Measurements from ENCODE around the gene AGPAT3. TPM values are rescaled to one million over a fixed set of nuclear protein-coding genes. Genes with fewer than 3 reads are reported as not detected.

The AGPAT3 gene
- total RNA-seq, 6 donors from 2014 or later, result 55.0 to 102 (median 70.0) TPM

GRCh38 chr21:43944757-43945156 is 79.7 kb downstream of the AGPAT3 start:
- DNase-seq, result peak in 1 of 2 donors; percentile 65
- WGBS, 2 donors, result 86 to 94% methylated on average over 9 to 12 of the region's 12 CpGs
- no peaks in the 10 kb centered on the region for H3K27me3 ChIP-seq
- peaks cover 0 to 29% (median 12%) of the 10 kb centered on the region in 4 donors for H3K36me3 ChIP-seq
- H3K9me3 ChIP-seq, result peaks cover 0 to 13% (median 9%) of the 10 kb centered on the region in 4 donors
- TF ChIP-seq POLR2A (IDR thresholded peaks at IDR 0.05) (no peak), EP300 (IDR thresholded peaks at IDR 0.05) (no peak), POLR2AphosphoS5 (IDR thresholded peaks at IDR 0.05) (no peak), CTCF (IDR thresholded peaks at IDR 0.05) (no peak)
- ATAC-seq (ENCODE audit: low FRiP score in 2 of 2), result no peak
- peaks cover 0 to 11% (median 0%) of the 10 kb centered on the region in 4 donors for H3K4me1 ChIP-seq
- H3K27ac ChIP-seq, result no peak overlapping the region
- H3K4me3 ChIP-seq, result no peak overlapping the region

GRCh38 chr21:43948740-43949498 is 83.9 kb downstream of the AGPAT3 start:
- no peak for ATAC-seq (ENCODE audit: low FRiP score in 2 of 2)
- 87 to 96% methylated on average over 5 to 6 of the region's 6 CpGs for WGBS, 2 donors
- H3K4me3 ChIP-seq, result no peak overlapping the region

GRCh38 chr21:43949499-43950208 is 84.6 kb downstream of the AGPAT3 start:
- Histone ChIP-seq H3K27me3 (no peaks in the 10 kb centered on the region), H3K4me1 (peaks cover 0 to 11% (median 0%) of the 10 kb centered on the region in 4 donors), H3K36me3 (peaks cover 0 to 31% (median 13%) of the 10 kb centered on the region in 4 donors), H3K9me3 (peaks cover 0 to 13% (median 9%) of the 10 kb centered on the region in 4 donors), H3K27ac (no peak overlapping the region), H3K4me3 (no peak overlapping the region)
- DNase-seq (no peak), ATAC-seq (ENCODE audit: low FRiP score in 2 of 2) (no peak)
- 84 to 92% methylated on average over 7 of the region's 7 CpGs for WGBS, 2 donors
- TF ChIP-seq CTCF (IDR thresholded peaks at IDR 0.05) (no peak), POLR2AphosphoS5 (IDR thresholded peaks at IDR 0.05) (no peak), POLR2A (IDR thresholded peaks at IDR 0.05) (no peak), EP300 (IDR thresholded peaks at IDR 0.05) (no peak)

More at GRCh38 chr21:43948740-43949498, 83.9 kb downstream of the AGPAT3 start:
- Histone ChIP-seq H3K9me3 (peaks cover 0 to 13% (median 9%) of the 10 kb centered on the region in 4 donors), H3K36me3 (peaks cover 0 to 29% (median 13%) of the 10 kb centered on the region in 4 donors), H3K27me3 (no peaks in the 10 kb centered on the region), H3K4me1 (peaks cover 0 to 11% (median 0%) of the 10 kb centered on the region in 4 donors), H3K27ac (no peak overlapping the region)
- no peak for DNase-seq
- TF ChIP-seq EP300 (IDR thresholded peaks at IDR 0.05), result no peak
- no peak for TF ChIP-seq CTCF (IDR thresholded peaks at IDR 0.05)
- TF ChIP-seq POLR2A (IDR thresholded peaks at IDR 0.05), result no peak
- no peak for TF ChIP-seq POLR2AphosphoS5 (IDR thresholded peaks at IDR 0.05)

GRCh38 chr21:43950481-43950880 is 85.5 kb downstream of the AGPAT3 start:
- 93 to 95% methylated on average over 19 of the region's 19 CpGs for WGBS, 2 donors
- no peaks in the 10 kb centered on the region for H3K27me3 ChIP-seq
- H3K27ac ChIP-seq, result no peak overlapping the region
- H3K4me3 ChIP-seq, result no peak overlapping the region
- H3K36me3 ChIP-seq, result peaks cover 0 to 36% (median 16%) of the 10 kb centered on the region in 4 donors
- H3K9me3 ChIP-seq, result peaks cover 0 to 13% (median 9%) of the 10 kb centered on the region in 4 donors
- ATAC-seq (ENCODE audit: low FRiP score in 2 of 2) (no peak), DNase-seq (peak in 1 of 2 donors; percentile 49)
- H3K4me1 ChIP-seq, result peaks cover 0 to 11% (median 0%) of the 10 kb centered on the region in 4 donors
- TF ChIP-seq POLR2AphosphoS5 (IDR thresholded peaks at IDR 0.05) (no peak), EP300 (IDR thresholded peaks at IDR 0.05) (no peak), CTCF (IDR thresholded peaks at IDR 0.05) (no peak), POLR2A (IDR thresholded peaks at IDR 0.05) (no peak)

Measured in upper lobe of left lung (tissue), 6 donors.